Left lung (tissue), 10 donors: ENCODE data around the gene STOML2. TPM values are rescaled to one million over a fixed set of nuclear protein-coding genes. Genes with fewer than 3 reads are reported as not detected.

Experiments
- ATAC-seq: fragments of 200-7000 bp; cut with Tn5 transposase; one replicate; pipeline ENCODE4 v1.9.1; 2020; ENCODE audit warnings: moderate library complexity
- DNase-seq, 4 donors: peaks; one replicate each; pipeline ENCODE4 v3.0.0-alpha.2; 2013 to 2020
- H3K27ac ChIP-seq, 2 donors: fragments of 200-600 bp; sonication (generic) in 1 of 2; one replicate each; pipeline versions ENCODE4 v1.5.0 to v1.8.0; 2020 to 2021
- H3K27me3 ChIP-seq, 2 donors: fragments of 200-600 bp; sonication (generic) in 1 of 2; one replicate each; pipeline versions ENCODE4 v1.5.0 to v1.8.0; 2020 to 2021
- H3K36me3 ChIP-seq, 2 donors: fragments of 200-600 bp; sonication (generic) in 1 of 2; one replicate each; pipeline versions ENCODE4 v1.5.0 to v1.8.0; 2020 to 2021
- H3K4me1 ChIP-seq, 2 donors: fragments of 200-600 bp; one replicate each; pipeline ENCODE4 v1.8.0; 2021
- H3K4me3 ChIP-seq, 2 donors: fragments of 200-600 bp; sonication (generic) in 1 of 2; one replicate each; pipeline versions ENCODE4 v1.5.0 to v1.8.0; 2020 to 2021; ENCODE audit warnings: mild to moderate bottlenecking in 1 of 2
- H3K9me3 ChIP-seq, 2 donors: fragments of 200-600 bp; sonication (generic) in 1 of 2; one replicate each; pipeline versions ENCODE4 v1.5.0 to v1.8.0; 2020 to 2021
- intact Hi-C, 2 donors: fragments of 100-400 bp; cut with DNase I; formaldehyde crosslinking; loops; one replicate each; pipeline versions ENCODE4 v1.11.2 to v1.14.2; 2022
- polyA plus RNA-seq, 6 donors: library from polyadenylated mRNA; unstranded; fragments of 120-200 nt; gene quantifications; one replicate each; pipeline ENCODE4 v1.2.1, GENCODE V29; 2013; ENCODE audit not compliant: insufficient read length in 6 of 6
- total RNA-seq, 2 donors: library from RNA; stranded (reverse); fragmentation: NEBNext Ultra II Directional; extraction: Animal tissue kit (Norgen Biotek cat#: 25700); gene quantifications; one replicate each; pipeline ENCODE4 v1.2.1, GENCODE V29; 2021
- TF ChIP-seq, protein P1 (sequence below), 2 donors: fragments of 200-600 bp; sonication (generic) in 1 of 2; IDR thresholded peaks; one replicate each; pipeline versions ENCODE4 v1.5.0 to v1.8.0; 2021; ENCODE audit warnings: antibody characterized with exemption in 2 of 2
- donor health status: DM: no; HTN: yes; CAD: no.
- donor health status: DM: no; HTN: no; CAD: no.

STOML2 gene
- total and polyA plus RNA-seq, 8 donors: 62.3 to 104 (median 96.8) TPM

DNA sequence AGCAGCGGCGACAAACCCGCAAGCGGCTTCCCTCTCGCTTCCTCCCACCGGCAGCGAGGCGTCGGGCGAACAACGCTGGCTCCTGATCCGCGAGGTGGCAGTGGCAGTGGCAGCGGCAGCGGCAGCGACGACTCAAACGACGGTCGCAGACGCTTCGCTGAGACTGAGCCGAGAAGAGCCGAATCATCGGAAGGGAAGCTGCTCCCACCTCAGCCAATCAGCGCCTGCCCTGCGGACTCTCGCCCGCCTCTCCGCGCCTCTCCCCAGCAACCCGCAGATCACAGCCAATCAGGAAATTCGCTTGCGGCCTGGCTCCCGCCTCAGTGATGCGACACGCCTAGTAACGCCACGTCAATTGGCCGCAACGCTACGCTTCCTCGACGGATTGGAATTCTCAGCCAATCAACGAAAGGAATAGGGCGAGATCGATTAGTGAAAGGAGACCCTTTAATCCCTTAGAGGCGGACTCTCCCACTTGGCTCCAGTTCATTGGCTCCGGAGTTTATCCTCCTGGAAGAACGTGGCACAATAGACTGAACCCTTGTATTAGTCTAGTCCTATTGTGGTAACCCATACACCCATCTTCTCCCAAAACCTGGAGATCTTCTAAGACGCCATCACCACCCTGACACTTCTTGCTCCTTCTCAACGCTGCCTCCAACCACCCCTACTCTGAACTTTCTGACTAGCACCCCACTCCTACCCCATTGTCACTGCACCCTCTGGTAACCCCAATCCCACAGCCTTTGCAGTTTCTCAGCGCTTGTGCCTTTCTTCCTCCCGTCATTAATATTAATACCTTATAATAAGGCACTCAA, 30.3 kb downstream of the STOML2 start, which contains the start of gene VCP:
VCP (minus strand) TSS at position 165 of the 818 bp plus-strand sequence. CDS start 272 bp downstream, outside the sequence.
- intact Hi-C loops: no loop called here

GRCh38 chr9:35071814-35072460, 31.0 kb downstream of the STOML2 start:
- peaks cover 15 to 50% of the 10 kb centered on the region in 2 donors for H3K4me1 ChIP-seq
- H3K9me3 ChIP-seq: no peaks in the 10 kb centered on the region
- peak overlapping the region; percentile 98 for H3K4me3 ChIP-seq
- DNase-seq (peak; percentile 81 to 96 (median 88)), ATAC-seq (peak; percentile 84)
- intact Hi-C loops: no loop called here
- H3K27me3 ChIP-seq: no peaks in the 10 kb centered on the region
- H3K36me3 ChIP-seq: peaks cover 3 to 43% of the 10 kb centered on the region in 2 donors
- peak overlapping the region; percentile 100 for H3K27ac ChIP-seq
- TF ChIP-seq, protein P1, sequence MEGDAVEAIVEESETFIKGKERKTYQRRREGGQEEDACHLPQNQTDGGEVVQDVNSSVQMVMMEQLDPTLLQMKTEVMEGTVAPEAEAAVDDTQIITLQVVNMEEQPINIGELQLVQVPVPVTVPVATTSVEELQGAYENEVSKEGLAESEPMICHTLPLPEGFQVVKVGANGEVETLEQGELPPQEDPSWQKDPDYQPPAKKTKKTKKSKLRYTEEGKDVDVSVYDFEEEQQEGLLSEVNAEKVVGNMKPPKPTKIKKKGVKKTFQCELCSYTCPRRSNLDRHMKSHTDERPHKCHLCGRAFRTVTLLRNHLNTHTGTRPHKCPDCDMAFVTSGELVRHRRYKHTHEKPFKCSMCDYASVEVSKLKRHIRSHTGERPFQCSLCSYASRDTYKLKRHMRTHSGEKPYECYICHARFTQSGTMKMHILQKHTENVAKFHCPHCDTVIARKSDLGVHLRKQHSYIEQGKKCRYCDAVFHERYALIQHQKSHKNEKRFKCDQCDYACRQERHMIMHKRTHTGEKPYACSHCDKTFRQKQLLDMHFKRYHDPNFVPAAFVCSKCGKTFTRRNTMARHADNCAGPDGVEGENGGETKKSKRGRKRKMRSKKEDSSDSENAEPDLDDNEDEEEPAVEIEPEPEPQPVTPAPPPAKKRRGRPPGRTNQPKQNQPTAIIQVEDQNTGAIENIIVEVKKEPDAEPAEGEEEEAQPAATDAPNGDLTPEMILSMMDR (IDR thresholded peaks at IDR 0.05): peak; percentile 20 to 32

More for the DNA sequence above, 30.3 kb downstream of the STOML2 start, which contains the start of gene VCP:
- Histone ChIP-seq H3K4me3 (peak within 1 kb of the TSS; percentile 98), H3K9me3 (no peaks in the 10 kb centered on the region), H3K27me3 (no peaks in the 10 kb centered on the region), H3K27ac (peak within 1 kb of the TSS; percentile 100), H3K4me1 (peaks cover 15 to 44% of the 10 kb centered on the region in 2 donors), H3K36me3 (peaks cover 0 to 36% of the 10 kb centered on the region in 2 donors)
- peak; percentile 97 to 99 (median 98) for DNase-seq
- peak; percentile 93 for ATAC-seq
- TF ChIP-seq, protein P1 (IDR thresholded peaks at IDR 0.05): no peak

DNA sequence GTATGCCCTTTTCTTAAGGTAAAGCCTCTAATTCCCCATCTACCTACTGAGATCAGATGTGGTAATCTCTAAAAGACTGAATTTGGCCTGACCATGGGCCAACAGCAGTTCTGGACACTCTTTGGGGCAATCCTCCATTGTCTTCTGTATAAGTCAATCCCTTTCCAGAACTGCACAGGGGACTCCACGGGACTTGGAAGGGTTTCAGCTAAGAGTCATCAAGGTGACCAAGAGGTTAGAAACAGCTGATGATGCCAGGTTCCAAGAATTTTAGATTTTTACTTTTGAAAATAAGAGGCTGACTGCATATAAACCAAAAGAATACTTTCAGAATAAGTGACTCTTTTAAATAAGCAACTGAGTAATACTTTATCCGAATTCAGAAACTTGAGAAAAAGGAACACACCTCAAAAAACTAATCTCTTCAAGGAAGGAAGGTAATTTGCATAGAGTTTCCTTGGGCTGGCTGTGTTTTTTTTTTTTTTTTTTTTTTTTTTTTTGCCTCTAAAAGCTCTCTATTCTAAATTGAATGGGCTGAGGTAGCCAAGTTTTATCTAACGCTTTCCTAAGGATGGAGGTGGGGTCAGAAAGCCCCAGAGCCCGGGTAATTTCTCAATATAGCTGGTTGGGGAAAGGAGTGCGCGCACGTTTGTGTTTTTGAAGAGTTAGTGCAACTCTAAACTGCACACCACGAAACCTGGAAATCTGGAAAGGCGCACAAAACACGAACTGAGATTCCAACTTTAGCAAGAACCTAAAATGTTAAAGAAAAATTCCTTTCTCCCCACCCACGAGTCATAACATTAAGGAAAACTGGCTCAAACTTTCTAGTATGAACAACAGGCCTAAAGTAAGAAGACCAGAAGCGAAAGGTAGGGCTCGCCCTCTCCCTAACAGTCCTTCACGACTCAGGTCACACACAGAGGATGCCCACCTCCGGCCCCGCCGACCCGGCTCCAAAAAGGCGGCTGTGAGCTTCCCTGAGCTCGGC, 31.8 kb downstream of the STOML2 start:
- Histone ChIP-seq H3K36me3 (peaks cover 3 to 51% of the 10 kb centered on the region in 2 donors), H3K4me3 (peak overlapping the region; percentile 98), H3K4me1 (peaks cover 15 to 50% of the 10 kb centered on the region in 2 donors), H3K9me3 (no peaks in the 10 kb centered on the region), H3K27me3 (no peaks in the 10 kb centered on the region), H3K27ac (peak overlapping the region; percentile 100)
- ATAC-seq (no peak), DNase-seq (peak in 1 of 4 donors; percentile 40)
- TF ChIP-seq, protein P1 (IDR thresholded peaks at IDR 0.05): no peak
- intact Hi-C loops: no loop called here

DNA sequence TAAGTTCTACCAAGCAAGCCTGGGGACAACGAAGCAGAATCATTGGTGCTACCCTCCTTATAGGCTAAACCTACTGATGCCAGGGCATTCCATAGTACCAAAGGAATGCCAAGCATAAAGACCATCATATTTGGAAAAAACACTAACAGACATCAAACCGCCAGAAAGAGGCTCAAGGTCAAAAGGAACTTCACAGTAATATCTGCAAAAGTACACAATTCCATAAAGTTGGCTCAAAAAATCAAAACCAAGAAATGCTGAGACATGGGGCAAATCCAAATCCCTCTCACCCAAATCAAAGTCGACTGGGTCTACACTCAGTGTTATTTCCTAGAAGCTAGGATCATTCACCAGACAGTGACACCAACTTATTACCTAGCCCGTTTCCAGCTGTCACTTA, 33.9 kb downstream of the STOML2 start:
- TF ChIP-seq, protein P1 (IDR thresholded peaks at IDR 0.05): no peak
- Histone ChIP-seq H3K4me1 (peaks cover 15 to 50% of the 10 kb centered on the region in 2 donors), H3K27ac (no peak overlapping the region), H3K27me3 (no peaks in the 10 kb centered on the region), H3K4me3 (no peak overlapping the region), H3K9me3 (no peaks in the 10 kb centered on the region), H3K36me3 (peaks cover 8 to 56% of the 10 kb centered on the region in 2 donors)
- intact Hi-C loops: no loop called here
- DNase-seq (no peak), ATAC-seq (no peak)
